Measurements from ENCODE around the gene CD247.

CD247 gene

DNA sequence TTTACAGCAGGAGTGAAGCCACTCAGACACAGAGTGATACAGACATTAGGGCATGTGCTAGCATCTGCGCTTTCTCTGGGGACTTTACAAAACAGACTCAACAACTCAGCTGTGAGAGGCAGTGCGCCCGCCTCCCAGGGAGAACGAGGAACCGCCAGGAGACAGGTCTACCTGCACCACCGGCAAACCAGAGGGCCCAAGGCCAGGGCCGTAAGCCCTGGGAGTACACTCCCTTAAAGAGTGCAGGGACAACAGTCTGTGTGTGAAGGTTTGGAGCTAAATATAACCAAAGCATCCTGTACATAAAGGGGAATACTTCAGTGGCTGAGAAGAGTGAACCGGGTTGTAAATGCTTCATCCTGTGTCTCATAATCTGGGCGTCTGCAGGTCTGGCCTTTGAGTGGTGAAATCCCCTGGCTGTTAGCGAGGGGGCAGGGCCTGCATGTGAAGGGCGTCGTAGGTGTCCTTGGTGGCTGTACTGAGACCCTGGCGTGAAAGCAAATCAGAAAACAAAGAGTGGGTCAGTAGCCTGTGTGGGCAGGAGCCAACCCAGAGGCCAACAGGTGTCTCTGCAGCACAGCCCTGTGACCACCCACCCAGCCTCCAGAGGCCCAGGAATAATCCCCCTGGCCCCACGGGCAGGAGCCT lies 86.9 kb downstream of the CD247 start:
- no peak for DNase-seq (ENCODE audit: low read depth)
- TF ChIP-seq POLR2A (IDR thresholded peaks at IDR 0.05; ENCODE audit: extremely low read depth, insufficient read length) (no peak), MAX (IDR thresholded peaks at IDR 0.05; ENCODE audit: low read depth, low read length) (no peak), MYC (IDR thresholded peaks at IDR 0.05; ENCODE audit: low read depth, low read length) (no peak)
- TF ChIP-seq, protein P1, sequence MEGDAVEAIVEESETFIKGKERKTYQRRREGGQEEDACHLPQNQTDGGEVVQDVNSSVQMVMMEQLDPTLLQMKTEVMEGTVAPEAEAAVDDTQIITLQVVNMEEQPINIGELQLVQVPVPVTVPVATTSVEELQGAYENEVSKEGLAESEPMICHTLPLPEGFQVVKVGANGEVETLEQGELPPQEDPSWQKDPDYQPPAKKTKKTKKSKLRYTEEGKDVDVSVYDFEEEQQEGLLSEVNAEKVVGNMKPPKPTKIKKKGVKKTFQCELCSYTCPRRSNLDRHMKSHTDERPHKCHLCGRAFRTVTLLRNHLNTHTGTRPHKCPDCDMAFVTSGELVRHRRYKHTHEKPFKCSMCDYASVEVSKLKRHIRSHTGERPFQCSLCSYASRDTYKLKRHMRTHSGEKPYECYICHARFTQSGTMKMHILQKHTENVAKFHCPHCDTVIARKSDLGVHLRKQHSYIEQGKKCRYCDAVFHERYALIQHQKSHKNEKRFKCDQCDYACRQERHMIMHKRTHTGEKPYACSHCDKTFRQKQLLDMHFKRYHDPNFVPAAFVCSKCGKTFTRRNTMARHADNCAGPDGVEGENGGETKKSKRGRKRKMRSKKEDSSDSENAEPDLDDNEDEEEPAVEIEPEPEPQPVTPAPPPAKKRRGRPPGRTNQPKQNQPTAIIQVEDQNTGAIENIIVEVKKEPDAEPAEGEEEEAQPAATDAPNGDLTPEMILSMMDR (IDR thresholded peaks at IDR 0.05; ENCODE audit: low read depth, low read length), result no peak
- no peak overlapping the region for H3K4me3 ChIP-seq (ENCODE audit: low read depth, low read length)

DNA sequence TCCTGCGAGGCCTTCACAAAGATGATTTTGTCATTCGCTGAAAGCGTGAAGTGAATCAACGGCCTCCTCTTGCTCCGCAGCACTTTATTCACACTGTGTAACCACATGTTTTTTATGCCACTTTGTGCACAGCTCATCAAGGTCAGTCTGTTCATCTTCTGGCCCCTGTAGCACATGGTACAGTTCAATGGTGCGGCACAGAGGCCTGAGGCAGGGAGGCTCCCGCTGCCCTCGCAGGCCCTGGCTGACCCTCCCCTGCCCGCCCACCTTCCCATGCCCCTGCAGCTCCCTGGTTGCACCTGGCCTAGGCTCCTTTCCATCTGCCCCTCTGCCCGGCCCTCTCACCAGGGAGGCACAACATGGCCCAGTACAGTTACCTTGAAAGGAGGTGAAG lies 87.5 kb downstream of the CD247 start:
- DNase-seq (ENCODE audit: low read depth), result no peak
- no peak overlapping the region for H3K4me3 ChIP-seq (ENCODE audit: low read depth, low read length)
- TF ChIP-seq, protein P1 (IDR thresholded peaks at IDR 0.05; ENCODE audit: low read depth, low read length), result no peak
- TF ChIP-seq POLR2A (IDR thresholded peaks at IDR 0.05; ENCODE audit: extremely low read depth, insufficient read length) (no peak), MAX (IDR thresholded peaks at IDR 0.05; ENCODE audit: low read depth, low read length) (no peak), MYC (IDR thresholded peaks at IDR 0.05; ENCODE audit: low read depth, low read length) (no peak)

DNA sequence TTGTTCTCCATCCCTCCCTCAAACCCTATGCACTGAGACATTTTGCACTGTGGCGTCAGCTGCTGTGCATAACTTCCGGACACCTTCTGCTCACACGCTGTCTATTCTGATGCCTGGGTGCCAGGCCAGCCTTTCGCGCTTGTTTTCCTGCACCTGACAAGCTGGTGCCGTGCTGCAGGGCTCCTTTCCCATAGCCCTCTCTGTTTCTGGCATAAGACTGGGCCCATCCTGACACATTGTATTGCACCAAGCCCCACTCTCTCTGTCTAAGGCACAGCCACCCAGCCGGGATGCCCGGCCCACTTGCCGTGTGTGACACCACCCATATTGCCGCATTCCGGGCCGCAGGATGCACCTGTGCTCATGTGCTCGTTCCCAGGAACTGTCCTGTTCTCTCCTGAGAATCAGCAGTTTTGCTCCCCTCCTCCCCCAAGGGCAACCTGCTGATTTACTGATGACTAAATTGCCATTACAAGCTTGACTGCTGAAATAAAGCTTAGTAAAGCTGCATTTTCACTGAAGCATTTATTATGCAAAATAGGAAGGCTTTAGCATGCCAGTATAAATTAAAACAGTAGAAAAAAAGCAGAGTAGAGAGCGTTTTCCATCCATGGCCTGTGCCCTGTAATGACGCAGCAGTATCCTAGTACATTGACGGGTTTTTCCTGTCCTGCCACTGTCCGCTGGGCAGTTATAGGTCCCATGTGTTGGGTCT lies 88.0 kb downstream of the CD247 start:
- TF ChIP-seq MAX (IDR thresholded peaks at IDR 0.05; ENCODE audit: low read depth, low read length) (no peak), POLR2A (IDR thresholded peaks at IDR 0.05; ENCODE audit: extremely low read depth, insufficient read length) (no peak), MYC (IDR thresholded peaks at IDR 0.05; ENCODE audit: low read depth, low read length) (no peak)
- TF ChIP-seq, protein P1 (IDR thresholded peaks at IDR 0.05; ENCODE audit: low read depth, low read length), result no peak
- no peak for DNase-seq (ENCODE audit: low read depth)
- H3K4me3 ChIP-seq (ENCODE audit: low read depth, low read length), result no peak overlapping the region

DNA sequence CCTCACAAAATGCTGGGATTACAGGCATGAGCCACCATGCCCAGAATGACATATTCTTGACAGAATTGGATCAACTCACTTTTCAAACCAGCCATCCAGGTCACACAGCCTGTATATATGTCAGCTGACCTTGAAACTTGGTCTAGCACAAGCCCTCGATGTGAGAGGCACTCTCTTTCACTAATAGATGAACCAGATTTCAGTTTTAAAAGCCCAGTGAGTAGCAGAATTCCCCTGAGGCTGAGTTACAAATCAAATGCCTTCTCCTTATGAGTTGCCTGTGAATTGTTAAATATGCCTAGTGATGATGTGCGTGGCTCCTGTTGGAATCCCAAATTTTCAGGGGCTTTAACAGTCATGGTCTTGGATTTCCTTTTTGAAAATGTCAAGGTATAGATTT lies 88.7 kb downstream of the CD247 start:
- TF ChIP-seq, protein P1 (IDR thresholded peaks at IDR 0.05; ENCODE audit: low read depth, low read length), result no peak
- TF ChIP-seq POLR2A (IDR thresholded peaks at IDR 0.05; ENCODE audit: extremely low read depth, insufficient read length) (no peak), MYC (IDR thresholded peaks at IDR 0.05; ENCODE audit: low read depth, low read length) (no peak), MAX (IDR thresholded peaks at IDR 0.05; ENCODE audit: low read depth, low read length) (no peak)
- H3K4me3 ChIP-seq (ENCODE audit: low read depth, low read length), result no peak overlapping the region
- no peak for DNase-seq (ENCODE audit: low read depth)

DNA sequence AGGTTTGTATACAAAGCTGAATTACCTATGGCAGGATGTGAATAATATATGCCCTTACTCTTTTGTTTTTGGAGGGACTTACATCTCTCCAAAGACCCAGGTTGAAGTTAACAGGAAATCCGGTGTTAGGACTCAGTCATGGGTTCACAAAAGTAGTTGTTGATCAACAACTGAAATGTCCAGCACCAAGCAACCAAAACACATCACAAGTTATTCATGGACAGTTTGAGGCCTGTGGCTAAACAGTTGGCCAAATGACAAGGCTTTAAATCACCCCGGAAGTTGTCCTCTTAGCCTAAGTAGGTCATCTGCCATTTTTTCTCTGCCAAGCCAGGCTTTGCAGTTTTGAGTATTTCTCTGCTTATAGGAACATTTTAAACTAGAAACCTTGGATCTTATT lies 89.9 kb downstream of the CD247 start:
- TF ChIP-seq POLR2A (IDR thresholded peaks at IDR 0.05; ENCODE audit: extremely low read depth, insufficient read length) (no peak), MAX (IDR thresholded peaks at IDR 0.05; ENCODE audit: low read depth, low read length) (no peak)
- TF ChIP-seq, protein P1 (IDR thresholded peaks at IDR 0.05; ENCODE audit: low read depth, low read length), result no peak
- DNase-seq (ENCODE audit: low read depth), result no peak
- no peak overlapping the region for H3K4me3 ChIP-seq (ENCODE audit: low read depth, low read length)

All from NB4 (cell line).